ENCODE results near the gene TAF1C.

- TF ChIP-seq YY1 (IDR thresholded peaks at IDR 0.05; ENCODE audit: low read depth, low read length), result no peak
- no peak for TF ChIP-seq BRCA1 (IDR thresholded peaks at IDR 0.05; ENCODE audit: low read depth, low read length)
Observed at GRCh38 chr16:84174396-84174795, 12.5 kb downstream of the TAF1C start.
